HepG2 (cell line): Measurements from ENCODE around the gene ASPRV1. TPM values are rescaled to one million over a fixed set of nuclear protein-coding genes. Genes with fewer than 3 reads are reported as not detected.

ENCODE experiments used
- ATAC-seq: fragments of 200-7000 bp; cut with Tn5 transposase; 3 replicates; pipeline ENCODE4 v1.9.1; 2020; ENCODE audit warnings: mild to moderate bottlenecking, moderate library complexity
- BruUV-seq: library from RNA; stranded (reverse); fragments of 400-500 nt; replicated peaks from 2 replicates; lab custom pipeline; 2021; lab: Mats Ljungman, UMichigan
- CTCF ChIA-PET: fragments of 300-600 bp; formaldehyde crosslinking; extraction: SDS; loops from one replicate; lab custom pipeline; 2021; ENCODE audit warnings: low total read pairs, inconsistent platforms, low intra/inter-chr PET ratio; lab: Yijun Ruan, JAX
- POLR2A ChIA-PET: fragments of 350-600 bp; sonication (Branson Sonifier 250); formaldehyde crosslinking; loops from one replicate; lab custom pipeline; 2020; ENCODE audit warnings: antibody characterized with exemption, inconsistent platforms; lab: Yijun Ruan, JAX
- DNase-seq: peaks from one replicate; pipeline ENCODE4 v3.0.0-alpha.2; 2015; ENCODE audit warnings: low spot score
- FAIRE-seq: peaks from 3 replicates; lab custom pipeline; 2011; peaks lifted over from hg19 to GRCh38; lab: Jason Lieb, UNC
- H2AFZ ChIP-seq: one replicate; pipeline ENCODE4 v1.6.1; 2011; ENCODE audit warnings: low read length, inconsistent platforms
- H3K27ac ChIP-seq: fragments of 300-600 bp; 3 replicates; pipeline ENCODE4 v1.8.0; 2011; ENCODE audit warnings: mixed run types, mild to moderate bottlenecking, mixed read lengths, low read length, inconsistent platforms; ENCODE audit not compliant: insufficient read depth; ENCODE audit errors: extremely low read length
- H3K27me3 ChIP-seq, 2 experiments: fragments of 200-600 bp in 1 of 2; 2 replicates in 1 of 2; 3 replicates in 1 of 2; pipeline versions ENCODE4 v1.6.0 to v1.8.0; 2011; ENCODE audit warnings: low read length in 2 of 2, mild to moderate bottlenecking in 2 of 2, moderate library complexity in 2 of 2, inconsistent platforms in 1 of 2; ENCODE audit not compliant: insufficient read depth in 2 of 2, control insufficient read depth in 1 of 2
- H3K36me3 ChIP-seq, 2 experiments: fragments of 200-600 bp in 1 of 2; replicated peaks in 1 of 2; 2 replicates in 1 of 2; 3 replicates in 1 of 2; pipeline versions ENCODE4 v1.5.1 to v1.8.0; 2011; ENCODE audit warnings: low read length in 2 of 2, inconsistent platforms in 1 of 2; ENCODE audit not compliant: insufficient read depth in 2 of 2, control insufficient read depth in 1 of 2
- H3K4me1 ChIP-seq: 2 replicates; pipeline ENCODE4 v1.5.1; 2012; ENCODE audit warnings: low read length, inconsistent platforms; ENCODE audit not compliant: insufficient read depth
- H3K4me2 ChIP-seq: 2 replicates; pipeline ENCODE4 v1.6.0; 2011; ENCODE audit warnings: low read depth, low read length, inconsistent platforms
- H3K4me3 ChIP-seq, 3 experiments: fragments of 200-600 bp in 1 of 3; sonication (generic), shearing (Covaris generic) in 1 of 3; replicated peaks in 1 of 3; 2 replicates each; pipeline ENCODE4 v1.5.1; 2011 to 2016; ENCODE audit warnings: low read length in 3 of 3, inconsistent platforms in 2 of 3, low read depth in 2 of 3, mild to moderate bottlenecking in 2 of 3, control low read depth in 1 of 3, mixed read lengths in 1 of 3; ENCODE audit not compliant: insufficient read depth in 1 of 3
- H3K79me2 ChIP-seq: one replicate; pipeline ENCODE4 v1.6.1; 2011; ENCODE audit warnings: low read length, inconsistent platforms; ENCODE audit not compliant: insufficient read depth
- H3K9ac ChIP-seq: 2 replicates; pipeline ENCODE4 v1.6.0; 2011; ENCODE audit warnings: mild to moderate bottlenecking, low read depth, low read length, inconsistent platforms; ENCODE audit not compliant: insufficient read depth
- H3K9me3 ChIP-seq: 2 replicates; pipeline ENCODE4 v1.5.1; 2012; ENCODE audit warnings: mild to moderate bottlenecking, low read length
- H4K20me1 ChIP-seq: 2 replicates; pipeline ENCODE4 v1.6.0; 2011; ENCODE audit warnings: inconsistent platforms, mild to moderate bottlenecking, low read length, moderate library complexity; ENCODE audit not compliant: insufficient read depth
- EED ChIP-seq: sonication (generic); formaldehyde crosslinking; IDR thresholded peaks from 2 replicates; pipeline ENCODE4 v1.5.0; 2020; ENCODE audit warnings: mild to moderate bottlenecking, missing genetic modification reagents
- KAT7 ChIP-seq: IDR thresholded peaks from 2 replicates; pipeline ENCODE4 v1.6.1; 2018; ENCODE audit warnings: borderline replicate concordance, missing compliant biosample characterization
- KMT2A ChIP-seq: sonication (generic); formaldehyde crosslinking; IDR thresholded peaks from 2 replicates; pipeline ENCODE4 v1.4.0; 2020; ENCODE audit warnings: missing genetic modification reagents
- MAF1 ChIP-seq: sonication (generic); formaldehyde crosslinking; IDR thresholded peaks from 2 replicates; pipeline ENCODE4 v1.5.0; 2020; ENCODE audit warnings: missing genetic modification reagents, borderline replicate concordance
- NR2F1 ChIP-seq, 2 experiments: fragments of 450-650 bp in 1 of 2; formaldehyde crosslinking in 1 of 2; IDR thresholded peaks; 2 replicates each; pipeline versions ENCODE4 v1.5.0 to v1.6.1; 2016 to 2020; ENCODE audit warnings: mild to moderate bottlenecking in 1 of 2, missing compliant biosample characterization in 1 of 2, missing genetic modification reagents in 1 of 2, moderate library complexity in 1 of 2
- SIN3B ChIP-seq: fragments of 150-350 bp; IDR thresholded peaks from 2 replicates; pipeline ENCODE4 v1.6.1; 2014; ENCODE audit warnings: low read length
- THAP7 ChIP-seq: sonication (generic); formaldehyde crosslinking; IDR thresholded peaks from 2 replicates; pipeline ENCODE4 v1.8.1; 2023; ENCODE audit warnings: mild to moderate bottlenecking, missing genetic modification reagents
- ZFY ChIP-seq: sonication (generic); formaldehyde crosslinking; IDR thresholded peaks from 2 replicates; pipeline ENCODE4 v1.4.0; 2020; ENCODE audit warnings: missing genetic modification reagents
- ZNF605 ChIP-seq: sonication (generic); formaldehyde crosslinking; IDR thresholded peaks from 2 replicates; pipeline ENCODE4 v1.8.0; 2022; ENCODE audit warnings: mild to moderate bottlenecking, missing genetic modification reagents
- ZNF674 ChIP-seq: sonication (generic); formaldehyde crosslinking; IDR thresholded peaks from 2 replicates; pipeline ENCODE4 v1.5.0; 2020; ENCODE audit warnings: low read depth, mild to moderate bottlenecking, missing genetic modification reagents
- ZNF747 ChIP-seq: sonication (generic); formaldehyde crosslinking; IDR thresholded peaks from 2 replicates; pipeline ENCODE4 v1.8.1; 2023; ENCODE audit warnings: missing genetic modification reagents, mild to moderate bottlenecking, borderline replicate concordance
- WGBS: methylation state at CpG from one replicate; pipeline ENCODE4 v1.1.6; 2017; ENCODE audit warnings: low lambda C conversion rate; 5-methylcytosine and 5-hydroxymethylcytosine counted together
- in situ Hi-C: cut with HindIII; loops from 2 replicates; pipeline ENCODE4 v1.10.0; 2017; ENCODE audit warnings: low pct_unique_long_range_greater_than_20kb; ENCODE audit not compliant: extremely low pct_ligation_motif_present
- intact Hi-C: fragments of 100-400 bp; cut with micrococcal nuclease; formaldehyde crosslinking; loops from one replicate; pipeline ENCODE4 v1.10.0; 2022; ENCODE audit not compliant: unreplicated experiment
- polyA plus RNA-seq, 8 experiments: library from polyadenylated mRNA; depleted of rRNA in 3 of 8; stranded (reverse) in 7 of 8; unstranded in 1 of 8; fragments of >200 nt; fragmentation: Illumina TruSeq in 4 of 8; extraction: Trizol in 4 of 8; gene quantifications; 2 replicates each; pipeline versions ENCODE4 v1.2.1 to v1.2.3, GENCODE V29; 2011 to 2016; ENCODE audit warnings: low read depth in 4 of 8, missing spikeins in 1 of 8, mixed read lengths in 1 of 8; ENCODE audit not compliant: insufficient read depth in 1 of 8
- total RNA-seq, 5 experiments: library from RNA; depleted of rRNA; stranded (reverse); fragments of >200 nt; fragmentation: Illumina TruSeq; extraction: Trizol; gene quantifications; 2 replicates each; pipeline ENCODE4 v1.2.3, GENCODE V29; 2016; ENCODE audit warnings: low read depth in 1 of 5
- TF ChIP-seq, protein P1 (sequence below): IDR thresholded peaks from 2 replicates; pipeline ENCODE4 v1.6.1; 2018; ENCODE audit warnings: missing genetic modification reagents, mild to moderate bottlenecking, missing compliant biosample characterization
- TF ChIP-seq, protein P2 (sequence below): sonication (generic); formaldehyde crosslinking; IDR thresholded peaks from 2 replicates; pipeline ENCODE4 v1.4.0; 2020; ENCODE audit warnings: mild to moderate bottlenecking, missing genetic modification reagents
- TF ChIP-seq, protein P3 (sequence below): sonication (generic); formaldehyde crosslinking; IDR thresholded peaks from 2 replicates; pipeline ENCODE4 v1.5.1; 2020; ENCODE audit warnings: missing genetic modification reagents, mild to moderate bottlenecking, borderline replicate concordance

Gene ASPRV1
- total and polyA plus RNA-seq, 2 of the 13 experiments (the other 11 are each of a cell fraction or from before 2014, with no cell fraction given), result 0.40 to 0.48 TPM

DNA sequence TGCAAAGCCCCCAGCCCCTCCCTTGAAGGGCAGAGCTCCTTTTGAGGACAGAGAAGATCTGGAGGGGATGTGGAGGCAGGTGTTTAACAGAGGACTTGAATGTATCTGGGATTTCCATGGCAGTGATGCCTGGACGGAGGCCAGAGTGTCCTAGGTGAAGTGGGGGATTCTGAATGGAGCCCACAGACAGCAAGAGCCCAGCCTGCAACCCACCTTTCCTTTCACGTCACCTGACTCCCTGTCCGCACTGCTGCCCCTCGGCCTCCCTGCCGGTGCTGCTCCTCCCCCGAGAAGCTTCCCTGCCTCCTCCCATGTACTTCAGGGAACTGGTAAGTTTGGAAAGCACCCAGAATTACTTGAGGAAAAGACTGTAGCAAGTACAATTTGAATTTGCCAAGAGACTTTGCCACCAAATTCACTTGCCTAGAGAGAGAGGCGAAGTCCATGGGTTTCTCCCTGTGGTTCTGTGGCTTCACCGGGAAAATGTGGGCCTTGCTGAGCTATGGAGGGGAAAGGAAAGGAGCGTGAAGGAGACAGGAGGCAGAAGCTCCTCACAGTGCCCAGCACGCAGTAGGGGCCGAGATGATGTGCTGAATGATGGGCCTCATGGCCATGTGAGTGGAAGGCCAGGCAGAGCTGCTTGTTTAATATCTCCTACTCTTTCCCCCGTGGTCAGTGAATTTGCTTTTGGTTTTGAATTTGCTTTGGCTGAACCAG is 13.9 kb upstream of the ASPRV1 start:
- Histone ChIP-seq H3K4me2 (peak overlapping the region; percentile 63), H3K79me2 (no peaks in the 10 kb centered on the region), H3K9ac (no peak overlapping the region), H3K27me3 (no peaks in the 10 kb centered on the region), H3K9me3 (no peaks in the 10 kb centered on the region), H3K36me3 (no peaks in the 10 kb centered on the region), H3K4me1 (peaks cover 58% of the 10 kb centered on the region), H2AFZ (peak overlapping the region; percentile 71), H3K27ac (no peak overlapping the region), H4K20me1 (no peaks in the 10 kb centered on the region), H3K4me3 (peak overlapping the region in 2 of 3 experiments; percentile 3 to 34; a peak in 2 of 6 replicates)
- TF ChIP-seq MAF1, result no peak
- no peak for TF ChIP-seq SIN3B
- 0 out of 2 replicates have a peak, but pooled peaks have one; percentile 33 for TF ChIP-seq KAT7 (CRISPR knock-in tag)
- TF ChIP-seq ZNF674 (CRISPR knock-in tag), result 0 out of 2 replicates have a peak, but pooled peaks have one; percentile 39
- TF ChIP-seq, protein P1, sequence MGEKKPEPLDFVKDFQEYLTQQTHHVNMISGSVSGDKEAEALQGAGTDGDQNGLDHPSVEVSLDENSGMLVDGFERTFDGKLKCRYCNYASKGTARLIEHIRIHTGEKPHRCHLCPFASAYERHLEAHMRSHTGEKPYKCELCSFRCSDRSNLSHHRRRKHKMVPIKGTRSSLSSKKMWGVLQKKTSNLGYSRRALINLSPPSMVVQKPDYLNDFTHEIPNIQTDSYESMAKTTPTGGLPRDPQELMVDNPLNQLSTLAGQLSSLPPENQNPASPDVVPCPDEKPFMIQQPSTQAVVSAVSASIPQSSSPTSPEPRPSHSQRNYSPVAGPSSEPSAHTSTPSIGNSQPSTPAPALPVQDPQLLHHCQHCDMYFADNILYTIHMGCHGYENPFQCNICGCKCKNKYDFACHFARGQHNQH (CRISPR knock-in tag), result no peak
- TF ChIP-seq, protein P2, sequence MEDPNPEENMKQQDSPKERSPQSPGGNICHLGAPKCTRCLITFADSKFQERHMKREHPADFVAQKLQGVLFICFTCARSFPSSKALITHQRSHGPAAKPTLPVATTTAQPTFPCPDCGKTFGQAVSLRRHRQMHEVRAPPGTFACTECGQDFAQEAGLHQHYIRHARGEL (CRISPR knock-in tag), result 0 out of 2 replicates have a peak, but pooled peaks have one; percentile 35
- no peak for TF ChIP-seq NR2F1 (CRISPR knock-in tag; IDR thresholded peaks at IDR 0.05)
- 0 out of 2 replicates have a peak, but pooled peaks have one; percentile 31 for TF ChIP-seq ZNF747 (CRISPR knock-in tag)
- TF ChIP-seq ZFY (CRISPR knock-in tag), result 0 out of 2 replicates have a peak, but pooled peaks have one; percentile 1
- TF ChIP-seq ZNF605, result 0 out of 2 replicates have a peak, but pooled peaks have one; percentile 28
- TF ChIP-seq EED (CRISPR knock-in tag), result 0 out of 2 replicates have a peak, but pooled peaks have one; percentile 10
- TF ChIP-seq KMT2A (CRISPR knock-in tag), result 0 out of 2 replicates have a peak, but pooled peaks have one; percentile 36
- 0 out of 2 replicates have a peak, but pooled peaks have one; percentile 27 for TF ChIP-seq THAP7 (CRISPR knock-in tag)
- TF ChIP-seq, protein P3, sequence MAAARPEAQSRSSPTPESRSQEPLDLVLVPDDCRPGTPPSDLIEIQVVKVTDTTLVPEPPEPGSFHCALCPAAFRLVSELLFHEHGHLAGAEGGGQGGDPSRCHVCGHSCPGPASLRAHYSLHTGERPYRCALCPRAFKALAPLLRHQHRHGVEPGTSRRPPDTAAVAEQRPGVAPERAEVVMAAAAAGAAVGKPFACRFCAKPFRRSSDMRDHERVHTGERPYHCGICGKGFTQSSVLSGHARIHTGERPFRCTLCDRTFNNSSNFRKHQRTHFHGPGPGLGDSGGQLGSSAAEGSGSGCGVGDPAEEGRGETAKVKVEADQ (CRISPR knock-in tag), result 0 out of 2 replicates have a peak, but pooled peaks have one; percentile 25
- intact Hi-C loops (no loop called here), in situ Hi-C loops (no loop called here)
- ATAC-seq, result peak; percentile 39
- peak; percentile 4 for FAIRE-seq
- BruUV-seq, result no TSS peak
- ChIA-PET POLR2A (interaction anchor here (1.4 to 4.2 kb wide), 3 partner anchors 20 to 61 kb away, joined by 3 to 25 read pairs (median 4); partner anchors contain the start of gene MXD1), CTCF (no interaction called here)
- WGBS, result 68% methylated on average over 12 of the region's 12 CpGs
- no peak for DNase-seq
